ENCODE data around the gene TMEM135. TPM values are rescaled to one million over a fixed set of nuclear protein-coding genes. Genes with fewer than 3 reads are reported as not detected.
"Not testable (repeated sequence)": the region's sequence is repeated elsewhere in the genome, so short reads cannot be mapped to it uniquely, and the experiment has no call there.

Gene TMEM135
- total RNA-seq, 4 donors from 2014 or later: 19.0 to 38.5 (median 29.5) TPM

GRCh38 chr11:87022254-87022653, 15.5 kb upstream of the TMEM135 start:
- no peaks in the 10 kb centered on the region for H3K4me1 ChIP-seq
- H3K4me3 ChIP-seq: no peak overlapping the region
- no peak for DNase-seq
- intact Hi-C loops (cut with DNase I; ENCODE audit: low total_unique reads): no loop called here
- TF ChIP-seq CTCF (IDR thresholded peaks at IDR 0.05) (no peak), POLR2A (IDR thresholded peaks at IDR 0.05) (no peak)
- H3K36me3 ChIP-seq: no peaks in the 10 kb centered on the region
- no peaks in the 10 kb centered on the region for H3K9me3 ChIP-seq
- no peaks in the 10 kb centered on the region for H3K27me3 ChIP-seq
- no peak overlapping the region for H3K27ac ChIP-seq

DNA sequence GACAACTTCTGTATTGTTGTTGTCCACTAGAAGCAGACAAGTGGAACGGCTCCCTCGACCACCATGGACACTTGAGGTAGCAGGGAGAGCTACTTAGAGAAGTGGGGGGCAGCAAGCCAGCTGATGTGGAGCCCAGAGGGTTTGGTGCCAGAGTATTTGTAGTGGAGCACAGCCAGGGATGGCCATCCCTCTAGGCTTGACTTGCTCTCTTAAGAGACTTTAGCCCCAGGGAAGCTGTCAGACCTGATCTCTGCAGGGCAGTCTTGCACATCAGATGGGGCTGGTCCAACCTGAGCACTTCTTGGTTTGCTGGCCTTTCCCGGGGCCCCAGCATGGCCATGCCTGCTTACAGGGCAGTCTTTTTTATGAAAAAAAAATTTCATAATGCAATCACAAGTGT, 15.0 kb upstream of the TMEM135 start:
- no peak overlapping the region for H3K27ac ChIP-seq
- no peaks in the 10 kb centered on the region for H3K9me3 ChIP-seq
- TF ChIP-seq POLR2A (IDR thresholded peaks at IDR 0.05): no peak
- no peak for TF ChIP-seq CTCF (IDR thresholded peaks at IDR 0.05)
- intact Hi-C loops (cut with DNase I; ENCODE audit: low total_unique reads): no loop called here
- no peak overlapping the region for H3K4me3 ChIP-seq
- no peak for DNase-seq
- no peaks in the 10 kb centered on the region for H3K36me3 ChIP-seq
- H3K27me3 ChIP-seq: no peaks in the 10 kb centered on the region
- H3K4me1 ChIP-seq: no peaks in the 10 kb centered on the region

DNA sequence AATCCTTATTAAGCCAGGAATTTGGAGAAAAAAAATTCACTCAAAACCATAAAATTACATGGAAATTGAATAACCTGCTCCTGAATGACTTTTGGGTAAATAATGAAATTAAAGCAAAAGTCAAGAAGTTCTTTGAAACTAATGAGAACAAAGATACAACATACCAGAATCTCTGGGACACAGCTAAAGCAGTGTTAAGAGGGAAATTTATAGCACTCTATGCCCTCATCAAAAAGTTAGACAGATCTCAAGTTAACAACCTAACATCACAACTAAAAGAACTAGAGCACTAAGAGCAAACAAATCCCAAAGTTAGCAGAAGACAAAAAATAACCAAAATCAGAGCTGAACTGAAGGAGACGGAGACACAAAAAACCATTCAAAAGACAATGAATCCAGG, 11.3 kb upstream of the TMEM135 start:
- H3K36me3 ChIP-seq; H3K4me1 ChIP-seq; DNase-seq; intact Hi-C loops (cut with DNase I; ENCODE audit: low total_unique reads); H3K27me3 ChIP-seq; H3K27ac ChIP-seq; H3K9me3 ChIP-seq; H3K4me3 ChIP-seq: not testable (repeated sequence)

DNA sequence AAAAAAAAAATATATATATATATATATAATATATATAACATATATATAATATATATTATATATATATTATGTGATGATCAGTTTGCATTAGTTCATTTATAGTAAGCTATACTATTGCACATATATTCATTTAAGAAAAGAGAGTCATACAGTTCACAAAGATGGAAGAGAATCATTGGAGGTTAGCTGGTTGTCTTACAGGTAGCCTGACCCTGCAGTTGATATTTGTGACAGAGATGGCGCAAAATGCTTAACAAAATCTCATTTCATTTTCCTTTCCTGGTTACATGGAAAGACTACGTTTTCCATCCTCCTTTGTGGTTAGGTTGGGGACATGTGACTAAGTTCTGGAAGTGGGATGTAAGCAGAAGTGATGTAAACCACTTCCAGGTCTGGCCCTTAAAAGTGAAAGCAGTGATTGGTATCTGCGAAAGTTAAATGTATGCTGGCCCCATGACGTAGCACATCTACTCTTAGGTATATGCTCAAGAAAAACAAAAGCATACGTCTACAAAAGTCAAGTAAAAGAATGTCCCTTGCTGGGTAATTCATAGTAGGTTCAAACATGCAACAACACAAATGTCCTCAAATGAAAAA, 7.2 kb upstream of the TMEM135 start:
- intact Hi-C loops (cut with DNase I; ENCODE audit: low total_unique reads): no loop called here
- H3K9me3 ChIP-seq: no peaks in the 10 kb centered on the region

GRCh38 chr11:87031433-87032170, 6.1 kb upstream of the TMEM135 start:
- Histone ChIP-seq H3K4me1 (no peaks in the 10 kb centered on the region), H3K4me3 (no peak overlapping the region), H3K27me3 (no peaks in the 10 kb centered on the region), H3K27ac (no peak overlapping the region), H3K36me3 (no peaks in the 10 kb centered on the region), H3K9me3 (no peaks in the 10 kb centered on the region)
- no peak for TF ChIP-seq CTCF (IDR thresholded peaks at IDR 0.05)
- TF ChIP-seq POLR2A (IDR thresholded peaks at IDR 0.05): no peak
- intact Hi-C loops (cut with DNase I; ENCODE audit: low total_unique reads): no loop called here
- DNase-seq: no peak

More for the DNA sequence above, 7.2 kb upstream of the TMEM135 start:
- Histone ChIP-seq H3K27ac (no peak overlapping the region), H3K4me3 (no peak overlapping the region), H3K27me3 (no peaks in the 10 kb centered on the region), H3K36me3 (no peaks in the 10 kb centered on the region), H3K4me1 (no peaks in the 10 kb centered on the region)
- DNase-seq: no peak
- TF ChIP-seq POLR2A (IDR thresholded peaks at IDR 0.05) (no peak), CTCF (IDR thresholded peaks at IDR 0.05) (no peak)
